ENCODE data around the gene MMGT1.
"Not testable (repeated sequence)": the region's sequence is repeated elsewhere in the genome, so short reads cannot be mapped to it uniquely, and the experiment has no call there.

The MMGT1 gene

DNA sequence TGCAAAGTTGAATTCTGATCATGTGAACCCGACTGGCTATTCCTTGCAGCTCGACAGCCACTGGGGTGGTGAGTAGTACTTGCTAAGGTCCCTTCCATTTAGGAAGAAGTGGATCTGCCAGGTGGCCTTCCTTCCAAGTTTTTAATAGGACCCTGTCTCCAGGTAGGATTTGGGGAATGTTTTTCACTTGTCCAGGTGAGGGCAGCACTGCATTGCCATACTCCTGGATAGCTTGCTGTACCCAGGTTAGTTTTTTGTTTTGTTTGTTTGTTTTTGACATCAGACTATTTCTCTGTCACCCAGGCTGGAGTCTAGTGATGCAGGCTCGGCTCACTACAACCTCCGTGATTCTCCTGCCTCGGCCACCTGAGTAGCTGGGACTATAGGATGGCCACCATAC lies 50.4 kb downstream of the MMGT1 start:
- no peak for DNase-seq (ENCODE audit: low read depth in 2 of 2)

DNA sequence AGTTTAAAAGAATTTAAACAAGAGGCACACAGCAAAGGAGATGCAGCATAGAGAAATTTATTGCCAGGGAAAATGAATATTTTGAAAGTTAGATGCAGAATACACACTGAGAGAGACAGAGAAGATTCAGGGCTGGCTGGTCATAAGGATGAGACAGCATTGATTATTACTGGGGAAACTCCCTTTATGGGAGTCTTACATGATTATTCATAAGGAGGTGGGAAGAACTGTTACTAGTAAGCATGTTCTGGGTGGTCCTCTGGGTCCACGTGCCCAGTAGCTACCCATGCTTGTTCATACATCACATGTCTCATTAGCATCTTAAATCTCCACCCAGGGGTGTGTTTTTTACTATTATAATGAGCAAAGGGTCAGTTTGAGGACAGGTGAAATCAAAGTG lies 53.3 kb downstream of the MMGT1 start:
- not testable (repeated sequence) for DNase-seq (ENCODE audit: low read depth in 2 of 2)

- DNase-seq (ENCODE audit: low read depth in 2 of 2) = no peak
Measured at GRCh38 chrX:135914404-135914803, 59.4 kb downstream of the MMGT1 start.

Data from fibroblast of skin of left biceps (primary cell).